Hepatocyte (in vitro differentiated cells): ENCODE results near the gene ZC3H4.

Experiments used
- CTCF ChIP-seq: fragments of 200-600 bp; sonication (generic); IDR thresholded peaks from 2 replicates; pipeline ENCODE4 v1.5.1; 2016; ENCODE audit warnings: antibody characterized with exemption, mild to moderate bottlenecking; ENCODE audit not compliant: poor library complexity
- EZH2 ChIP-seq: fragments of 200-600 bp; sonication (generic); IDR thresholded peaks from 2 replicates; pipeline ENCODE4 v1.6.1; 2016; ENCODE audit warnings: antibody characterized with exemption, mild to moderate bottlenecking, borderline replicate concordance

GRCh38 chr19:47086280-47086679 is 27.3 kb downstream of the ZC3H4 start:
- TF ChIP-seq CTCF (no peak), EZH2 (no peak)
